WTC11 (cell line): ENCODE data around the gene NPB. TPM values are rescaled to one million over a fixed set of nuclear protein-coding genes. Genes with fewer than 3 reads are reported as not detected.

Source experiments
- ATAC-seq: fragments of 200-7000 bp; cut with Tn5 transposase; 2 replicates; pipeline ENCODE4 v1.10.0; 2021; ENCODE audit warnings: mild to moderate bottlenecking, moderate library complexity
- CTCF ChIA-PET: fragments of 300-600 bp; sonication (Branson Sonifier 250); formaldehyde crosslinking; loops from one replicate; lab custom pipeline; 2021; ENCODE audit warnings: antibody characterized with exemption; lab: Charles Lee
- POLR2A ChIA-PET: fragments of 350-600 bp; sonication (Branson Sonifier 250); formaldehyde crosslinking; loops from one replicate; lab custom pipeline; 2021; ENCODE audit warnings: antibody characterized with exemption; lab: Charles Lee
- DNase-seq: peaks from one replicate; pipeline ENCODE4 v3.0.0; 2021; ENCODE audit warnings: low spot score
- H3K27ac Mint-ChIP-seq: 2 replicates; pipeline ENCODE4 v1.8.0; 2021; ENCODE audit warnings: mixed read lengths
- H3K27me3 Mint-ChIP-seq: 2 replicates; pipeline ENCODE4 v1.8.0; 2021; ENCODE audit warnings: low read depth, mild to moderate bottlenecking, moderate library complexity, mixed read lengths
- H3K36me3 Mint-ChIP-seq: 2 replicates; pipeline ENCODE4 v1.8.0; 2021; ENCODE audit warnings: mixed read lengths
- H3K4me1 Mint-ChIP-seq: 2 replicates; pipeline ENCODE4 v1.8.0; 2022; ENCODE audit warnings: mixed read lengths
- H3K4me3 Mint-ChIP-seq: 2 replicates; pipeline ENCODE4 v1.8.0; 2021; ENCODE audit warnings: mild to moderate bottlenecking, moderate library complexity, mixed read lengths
- H3K9me3 Mint-ChIP-seq: 2 replicates; pipeline ENCODE4 v1.8.0; 2021; ENCODE audit warnings: mixed read lengths
- ARID4B ChIP-seq: sonication (generic); formaldehyde crosslinking; IDR thresholded peaks from 2 replicates; pipeline ENCODE4 v1.8.0; 2023; ENCODE audit warnings: missing genetic modification reagents, mild to moderate bottlenecking, borderline replicate concordance
- CREM ChIP-seq: sonication (generic); formaldehyde crosslinking; IDR thresholded peaks from 2 replicates; pipeline ENCODE4 v1.8.1; 2022; ENCODE audit warnings: mild to moderate bottlenecking, missing genetic modification reagents, moderate library complexity
- E2F1 ChIP-seq: sonication (generic); formaldehyde crosslinking; IDR thresholded peaks from 2 replicates; pipeline ENCODE4 v1.8.0; 2022; ENCODE audit warnings: mild to moderate bottlenecking, missing genetic modification reagents
- MAX ChIP-seq: sonication (generic); formaldehyde crosslinking; IDR thresholded peaks from 2 replicates; pipeline ENCODE4 v1.8.0; 2022; ENCODE audit warnings: mild to moderate bottlenecking, missing genetic modification reagents
- NR1H2 ChIP-seq: sonication (generic); formaldehyde crosslinking; IDR thresholded peaks from 2 replicates; pipeline ENCODE4 v1.9.0; 2021; ENCODE audit warnings: mild to moderate bottlenecking, moderate library complexity, missing genetic modification reagents
- PREB ChIP-seq: sonication (generic); formaldehyde crosslinking; IDR thresholded peaks from 2 replicates; pipeline ENCODE4 v1.8.1; 2022; ENCODE audit warnings: mild to moderate bottlenecking, missing genetic modification reagents, moderate library complexity, borderline replicate concordance
- ZNF281 ChIP-seq: sonication (generic); formaldehyde crosslinking; IDR thresholded peaks from 2 replicates; pipeline ENCODE4 v1.8.0; 2023; ENCODE audit warnings: mild to moderate bottlenecking, missing genetic modification reagents
- ZNF317 ChIP-seq: sonication (generic); formaldehyde crosslinking; IDR thresholded peaks from 2 replicates; pipeline ENCODE4 v1.8.1; 2023; ENCODE audit warnings: low read depth, mild to moderate bottlenecking, moderate library complexity, missing genetic modification reagents, borderline replicate concordance
- ZNF671 ChIP-seq: fragments of 250-450 bp; sonication (Bioruptor Pico); IDR thresholded peaks from 2 replicates; pipeline ENCODE4 v1.8.0; 2021; ENCODE audit warnings: mild to moderate bottlenecking
- total RNA-seq: library from RNA; stranded (reverse); gene quantifications from 3 replicates; pipeline ENCODE4 v1.2.3, GENCODE V29; 2021

NPB gene
- total RNA-seq, 1 experiment from 2014 or later: 1.9 TPM

DNA sequence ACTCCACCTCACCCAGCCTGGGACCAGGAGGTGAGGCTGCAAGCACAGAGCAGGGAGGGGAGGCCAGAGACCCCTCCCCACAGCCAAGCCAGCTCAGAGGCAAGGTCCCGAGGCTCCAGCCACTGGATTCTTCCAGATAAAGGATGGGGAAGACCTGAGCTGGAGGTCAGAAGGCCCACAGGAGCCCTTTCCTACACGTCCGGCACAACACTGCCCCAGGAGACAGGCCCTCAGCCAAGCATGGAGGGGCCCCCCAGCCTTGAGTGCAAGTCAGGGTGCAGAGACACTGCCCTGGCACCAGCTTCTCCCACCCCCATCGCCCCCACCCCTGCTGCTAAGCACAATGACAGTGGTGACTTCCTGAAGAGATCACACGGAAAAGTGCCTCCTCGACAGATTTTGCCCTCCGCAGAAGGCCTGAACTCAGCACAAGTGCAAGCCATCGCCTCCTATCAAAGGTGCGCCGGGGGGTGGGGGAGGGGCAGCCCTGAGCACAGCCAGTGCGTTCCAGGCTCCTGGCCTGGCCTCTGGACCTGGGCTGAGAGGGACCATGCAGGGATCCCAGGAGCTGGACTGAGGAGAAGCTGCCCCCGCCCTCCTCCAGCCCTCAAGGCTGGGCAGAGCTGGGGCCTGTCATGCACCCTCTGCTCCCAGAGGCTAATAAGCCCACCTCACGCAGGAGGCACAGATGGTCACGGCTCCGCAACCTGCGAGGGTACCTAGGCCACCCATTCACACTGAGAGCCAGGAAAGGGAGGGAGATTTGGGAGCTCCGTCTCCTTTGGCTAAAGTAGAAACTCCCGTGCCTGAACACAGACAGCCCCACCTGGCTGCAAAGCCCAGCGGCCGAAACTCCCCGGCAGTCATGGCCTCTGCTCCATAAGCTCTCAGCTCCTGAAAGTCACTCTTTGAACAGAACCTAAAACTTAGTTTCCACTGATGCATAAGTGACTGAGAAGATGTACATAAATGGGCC lies 22.8 kb downstream of the NPB start (continued):
- TF ChIP-seq ARID4B (no peak), ZNF317 (CRISPR knock-in tag) (no peak), E2F1 (CRISPR knock-in tag) (no peak), MAX (CRISPR knock-in tag) (peak; percentile 49; the same call in 1 of the 2 replicates), CREM (no peak), ZNF281 (CRISPR knock-in tag) (peak; percentile 70), NR1H2 (CRISPR knock-in tag) (no peak), PREB (CRISPR knock-in tag) (no peak)

GRCh38 chr17:81925860-81926450 lies 23.9 kb downstream of the NPB start:
- H3K27ac Mint-ChIP-seq: peak overlapping the region; percentile 89
- no peak for DNase-seq
- POLR2A ChIA-PET: interaction anchor here (0.9 to 2.7 kb wide), 4 partner anchors 9 to 56 kb away, joined by 3 to 11 read pairs (median 6); partner anchors contain the start of gene SIRT7
- peaks cover 29% of the 10 kb centered on the region for H3K4me1 Mint-ChIP-seq
- no peaks in the 10 kb centered on the region for H3K9me3 Mint-ChIP-seq
- TF ChIP-seq ZNF671 (CRISPR knock-in tag): no peak
- TF ChIP-seq, all 79 proteins: peak for 0
- Mint-ChIP-seq H3K27me3 (peaks cover 3% of the 10 kb centered on the region; the same call in 1 of the 2 replicates), H3K36me3 (peaks cover 10% of the 10 kb centered on the region), H3K4me3 (peak overlapping the region; percentile 75)
- CTCF ChIA-PET: interaction anchor here (0.5 to 3.9 kb wide), 9 partner anchors 18 to 112 kb away, joined by 3 to 21 read pairs (median 7); partner anchors contain the start of genes CENPX, DCXR, LRRC45 and RAC3
- ATAC-seq: no peak
